ENCODE measurements around the gene CARD14.

DNA sequence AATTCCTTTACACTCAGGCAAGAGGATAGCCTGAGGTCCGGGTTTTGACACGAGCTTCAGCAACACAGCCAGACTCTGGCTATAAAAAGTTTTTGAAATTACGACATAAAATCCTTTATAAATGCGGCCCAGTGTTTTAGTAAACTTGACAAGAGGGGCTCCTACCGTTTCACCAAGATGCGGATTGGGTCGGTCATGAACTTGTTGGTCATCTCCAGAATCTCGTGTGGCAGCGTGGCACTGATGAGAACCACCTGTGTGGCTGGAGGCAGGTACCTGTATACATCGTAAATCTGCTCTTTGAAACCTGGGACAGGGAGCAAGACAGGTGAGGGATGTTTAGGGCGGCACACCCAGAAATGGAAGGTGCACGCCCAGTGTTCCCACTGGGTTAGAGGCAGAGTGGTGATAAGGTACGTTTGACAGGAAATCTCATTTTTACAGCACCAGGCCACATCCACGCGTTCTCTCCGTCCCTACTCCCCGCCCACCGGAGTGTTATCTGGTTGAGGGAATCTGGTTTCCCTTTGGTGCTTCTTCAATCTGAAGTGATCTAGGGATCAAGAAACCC lies 30.9 kb upstream of the CARD14 start:
- TF ChIP-seq, protein P1, sequence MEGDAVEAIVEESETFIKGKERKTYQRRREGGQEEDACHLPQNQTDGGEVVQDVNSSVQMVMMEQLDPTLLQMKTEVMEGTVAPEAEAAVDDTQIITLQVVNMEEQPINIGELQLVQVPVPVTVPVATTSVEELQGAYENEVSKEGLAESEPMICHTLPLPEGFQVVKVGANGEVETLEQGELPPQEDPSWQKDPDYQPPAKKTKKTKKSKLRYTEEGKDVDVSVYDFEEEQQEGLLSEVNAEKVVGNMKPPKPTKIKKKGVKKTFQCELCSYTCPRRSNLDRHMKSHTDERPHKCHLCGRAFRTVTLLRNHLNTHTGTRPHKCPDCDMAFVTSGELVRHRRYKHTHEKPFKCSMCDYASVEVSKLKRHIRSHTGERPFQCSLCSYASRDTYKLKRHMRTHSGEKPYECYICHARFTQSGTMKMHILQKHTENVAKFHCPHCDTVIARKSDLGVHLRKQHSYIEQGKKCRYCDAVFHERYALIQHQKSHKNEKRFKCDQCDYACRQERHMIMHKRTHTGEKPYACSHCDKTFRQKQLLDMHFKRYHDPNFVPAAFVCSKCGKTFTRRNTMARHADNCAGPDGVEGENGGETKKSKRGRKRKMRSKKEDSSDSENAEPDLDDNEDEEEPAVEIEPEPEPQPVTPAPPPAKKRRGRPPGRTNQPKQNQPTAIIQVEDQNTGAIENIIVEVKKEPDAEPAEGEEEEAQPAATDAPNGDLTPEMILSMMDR (conservative IDR thresholded peaks at IDR 0.05; ENCODE audit: low read depth in 2 of 2) = no peak
- TF ChIP-seq EZH2 (IDR thresholded peaks at IDR 0.05; ENCODE audit: low read depth, unreplicated experiment) = no peak
